PC-3 (cell line): Measurements from ENCODE around the gene PACRG. TPM values are rescaled to one million over a fixed set of nuclear protein-coding genes. Genes with fewer than 3 reads are reported as not detected.

ENCODE experiments used
- ATAC-seq: fragments of 200-7000 bp; cut with Tn5 transposase; 2 replicates; pipeline ENCODE4 v1.9.1; 2020; ENCODE audit warnings: mild to moderate bottlenecking, moderate library complexity
- BruUV-seq: library from RNA; stranded (reverse); fragments of 400-500 nt; replicated peaks from 2 replicates; lab custom pipeline; 2021; lab: Mats Ljungman, UMichigan
- CTCF ChIA-PET: fragments of 300-600 bp; sonication (Branson Sonifier 250); formaldehyde crosslinking; loops from one replicate; lab custom pipeline; 2022; ENCODE audit warnings: antibody characterized with exemption; lab: Charles Lee
- POLR2A ChIA-PET: fragments of 300-600 bp; sonication (Branson Sonifier 250); formaldehyde crosslinking; loops from one replicate; lab custom pipeline; 2022; ENCODE audit warnings: antibody characterized with exemption; ENCODE audit not compliant: unreplicated experiment; lab: Charles Lee
- DNase-seq: peaks from one replicate; pipeline ENCODE4 v3.0.0-alpha.2; 2015
- H2AFZ ChIP-seq: fragments of 300-600 bp; sonication (generic); 2 replicates; pipeline ENCODE4 v1.6.0; 2016; ENCODE audit warnings: antibody characterized with exemption, low read length
- H3F3A ChIP-seq: fragments of 300-600 bp; sonication (generic); one replicate; pipeline ENCODE4 v1.6.0; 2017; ENCODE audit warnings: antibody characterized with exemption, low read length, control low read depth, mild to moderate bottlenecking; ENCODE audit not compliant: unreplicated experiment
- H3K27ac ChIP-seq: fragments of 300-600 bp; sonication (generic); 2 replicates; pipeline ENCODE4 v1.5.1; 2016; ENCODE audit warnings: mild to moderate bottlenecking, low read length
- H3K27me3 ChIP-seq: fragments of 300-600 bp; sonication (generic); 2 replicates; pipeline ENCODE4 v1.6.1; 2016; ENCODE audit warnings: low read length, mixed read lengths
- H3K36me3 ChIP-seq: fragments of 300-600 bp; sonication (generic); 2 replicates; pipeline ENCODE4 v1.6.1; 2016; ENCODE audit warnings: low read depth, mixed run types, low read length, mixed read lengths
- H3K4me1 ChIP-seq: fragments of 300-600 bp; sonication (generic); 2 replicates; pipeline ENCODE4 v1.5.1; 2016; ENCODE audit warnings: low read length; ENCODE audit not compliant: insufficient read depth
- H3K4me2 ChIP-seq: fragments of 300-600 bp; sonication (generic); 2 replicates; pipeline ENCODE4 v1.6.0; 2016; ENCODE audit warnings: low read length
- H3K4me3 ChIP-seq: fragments of 300-600 bp; sonication (generic); 2 replicates; pipeline ENCODE4 v1.5.1; 2016; ENCODE audit warnings: mild to moderate bottlenecking, low read length, mixed read lengths
- H3K79me2 ChIP-seq: fragments of 300-600 bp; sonication (generic); 2 replicates; pipeline ENCODE4 v1.6.1; 2017; ENCODE audit warnings: low read length, mixed read lengths
- H3K9ac ChIP-seq: fragments of 300-600 bp; sonication (generic); 2 replicates; pipeline ENCODE4 v1.6.0; 2016; ENCODE audit warnings: mild to moderate bottlenecking, low read length
- H3K9me2 ChIP-seq: fragments of 300-600 bp; sonication (generic); replicated peaks from 2 replicates; pipeline ENCODE4 v1.6.1; 2016; ENCODE audit warnings: mixed run types, low read length, mixed read lengths
- H3K9me3 ChIP-seq: fragments of 300-600 bp; sonication (generic); 2 replicates; pipeline ENCODE4 v1.6.1; 2016; ENCODE audit warnings: low read length, mixed read lengths
- H4K20me1 ChIP-seq: fragments of 300-600 bp; sonication (generic); 2 replicates; pipeline ENCODE4 v1.6.1; 2016; ENCODE audit warnings: low read length, mixed read lengths
- EZH2 ChIP-seq: fragments of 300-600 bp; sonication (generic); IDR thresholded peaks from one replicate; pipeline ENCODE4 v1.6.1; 2017; ENCODE audit warnings: antibody characterized with exemption, mild to moderate bottlenecking, low read length; ENCODE audit not compliant: unreplicated experiment
- EZH2phosphoT487 ChIP-seq: fragments of 300-600 bp; sonication (generic); IDR thresholded peaks from 2 replicates; pipeline ENCODE4 v1.6.1; 2018; ENCODE audit warnings: mild to moderate bottlenecking, antibody characterized with exemption, low read length, borderline replicate concordance
- intact Hi-C: fragments of 100-400 bp; cut with micrococcal nuclease; formaldehyde crosslinking; loops from 2 replicates; pipeline ENCODE4 v1.9.0; 2023
- total RNA-seq: library from RNA; depleted of rRNA; stranded (reverse); fragments of >200 nt; gene quantifications from 2 replicates; pipeline ENCODE4 v1.2.3, GENCODE V29; 2014
- TF ChIP-seq, protein P1 (sequence below): fragments of 300-600 bp; sonication (generic); conservative IDR thresholded peaks from 2 replicates; pipeline ENCODE4 v1.5.1; 2017; ENCODE audit warnings: antibody characterized with exemption, low read depth, mild to moderate bottlenecking, low read length

Gene PACRG
- total RNA-seq, 1 experiment from 2014 or later: not detected

DNA sequence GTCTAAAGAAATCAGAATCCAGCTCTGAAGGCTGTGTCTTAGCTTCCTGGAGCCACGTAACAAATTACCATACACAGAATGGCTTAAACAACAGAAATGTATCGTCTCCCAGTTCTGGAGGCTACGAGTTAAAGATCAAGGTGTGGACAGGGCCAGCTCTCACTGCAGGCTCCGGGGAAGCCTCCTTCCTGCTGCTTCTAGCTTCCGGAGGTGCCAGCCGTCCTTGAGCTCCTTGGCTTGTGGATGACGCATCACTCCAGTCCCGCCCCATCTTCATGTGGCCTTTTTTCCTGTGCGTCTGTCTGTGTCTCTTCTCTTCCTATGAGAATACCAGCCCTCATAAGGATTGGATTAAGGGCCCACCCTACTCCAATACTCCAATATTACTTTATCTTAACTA lies 367.6 kb downstream of the PACRG start:
- CTCF ChIA-PET: no interaction called here
- Histone ChIP-seq H3K36me3 (no peaks in the 10 kb centered on the region), H2AFZ (no peak overlapping the region), H3K9me2 (no peaks in the 10 kb centered on the region), H4K20me1 (no peaks in the 10 kb centered on the region), H3K27me3 (peaks cover 40% of the 10 kb centered on the region), H3K79me2 (no peaks in the 10 kb centered on the region), H3F3A (no peaks in the 10 kb centered on the region), H3K9me3 (no peaks in the 10 kb centered on the region), H3K4me3 (no peak overlapping the region), H3K9ac (no peak overlapping the region), H3K4me1 (no peaks in the 10 kb centered on the region), H3K4me2 (no peak overlapping the region), H3K27ac (no peak overlapping the region)
- intact Hi-C loops: no loop called here
- DNase-seq (no peak), ATAC-seq (no peak)
- no TSS peak for BruUV-seq
- TF ChIP-seq EZH2phosphoT487: no peak
- TF ChIP-seq, protein P1, sequence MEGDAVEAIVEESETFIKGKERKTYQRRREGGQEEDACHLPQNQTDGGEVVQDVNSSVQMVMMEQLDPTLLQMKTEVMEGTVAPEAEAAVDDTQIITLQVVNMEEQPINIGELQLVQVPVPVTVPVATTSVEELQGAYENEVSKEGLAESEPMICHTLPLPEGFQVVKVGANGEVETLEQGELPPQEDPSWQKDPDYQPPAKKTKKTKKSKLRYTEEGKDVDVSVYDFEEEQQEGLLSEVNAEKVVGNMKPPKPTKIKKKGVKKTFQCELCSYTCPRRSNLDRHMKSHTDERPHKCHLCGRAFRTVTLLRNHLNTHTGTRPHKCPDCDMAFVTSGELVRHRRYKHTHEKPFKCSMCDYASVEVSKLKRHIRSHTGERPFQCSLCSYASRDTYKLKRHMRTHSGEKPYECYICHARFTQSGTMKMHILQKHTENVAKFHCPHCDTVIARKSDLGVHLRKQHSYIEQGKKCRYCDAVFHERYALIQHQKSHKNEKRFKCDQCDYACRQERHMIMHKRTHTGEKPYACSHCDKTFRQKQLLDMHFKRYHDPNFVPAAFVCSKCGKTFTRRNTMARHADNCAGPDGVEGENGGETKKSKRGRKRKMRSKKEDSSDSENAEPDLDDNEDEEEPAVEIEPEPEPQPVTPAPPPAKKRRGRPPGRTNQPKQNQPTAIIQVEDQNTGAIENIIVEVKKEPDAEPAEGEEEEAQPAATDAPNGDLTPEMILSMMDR: no peak
- TF ChIP-seq EZH2: no peak
- POLR2A ChIA-PET: no interaction called here

DNA sequence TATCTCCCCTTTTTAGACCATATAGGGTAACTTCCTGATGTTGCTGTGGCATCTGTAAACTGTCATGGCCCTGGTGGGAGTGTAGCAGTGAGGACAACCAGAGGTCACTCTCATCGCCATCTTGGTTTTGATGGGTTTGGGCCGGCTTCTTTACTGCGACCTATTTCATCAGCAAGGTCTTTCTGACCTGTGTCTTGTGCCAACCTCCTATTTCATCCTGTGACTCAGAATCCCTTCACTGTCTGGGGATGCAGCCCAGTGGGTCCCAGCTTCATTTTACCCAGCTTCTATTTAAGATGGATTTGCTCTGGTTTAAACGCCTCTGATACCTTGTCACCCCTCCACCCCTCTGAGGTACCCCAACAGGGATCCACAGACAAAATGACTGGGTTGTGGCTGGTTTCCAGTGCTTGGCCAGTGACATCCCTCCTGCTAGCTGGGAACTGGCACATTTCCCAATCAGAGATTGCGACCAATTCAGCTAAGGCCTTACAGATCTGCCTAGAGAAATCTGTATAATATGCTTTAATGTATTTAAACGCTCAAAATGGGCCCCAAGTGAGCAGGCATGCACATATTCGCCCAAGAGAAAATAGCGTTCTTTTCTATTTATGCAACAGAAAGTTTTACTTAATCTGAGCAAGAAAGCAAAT lies 371.2 kb downstream of the PACRG start:
- H3K9me2 ChIP-seq: no peaks in the 10 kb centered on the region
- TF ChIP-seq, protein P1: no peak
- TF ChIP-seq EZH2 (no peak), EZH2phosphoT487 (no peak)
- ATAC-seq (no peak), DNase-seq (no peak)
- no peak overlapping the region for H3K4me3 ChIP-seq
- no peaks in the 10 kb centered on the region for H3F3A ChIP-seq
- peaks cover 57% of the 10 kb centered on the region for H3K27me3 ChIP-seq
- no peaks in the 10 kb centered on the region for H3K36me3 ChIP-seq
- BruUV-seq: no TSS peak
- H3K79me2 ChIP-seq: no peaks in the 10 kb centered on the region
- no peaks in the 10 kb centered on the region for H3K4me1 ChIP-seq
- H3K9ac ChIP-seq: no peak overlapping the region
- H3K4me2 ChIP-seq: no peak overlapping the region
- intact Hi-C loops: no loop called here
- POLR2A ChIA-PET: no interaction called here
- H4K20me1 ChIP-seq: no peaks in the 10 kb centered on the region
- CTCF ChIA-PET: no interaction called here
- H3K27ac ChIP-seq: no peak overlapping the region
- no peaks in the 10 kb centered on the region for H3K9me3 ChIP-seq
- no peak overlapping the region for H2AFZ ChIP-seq

DNA sequence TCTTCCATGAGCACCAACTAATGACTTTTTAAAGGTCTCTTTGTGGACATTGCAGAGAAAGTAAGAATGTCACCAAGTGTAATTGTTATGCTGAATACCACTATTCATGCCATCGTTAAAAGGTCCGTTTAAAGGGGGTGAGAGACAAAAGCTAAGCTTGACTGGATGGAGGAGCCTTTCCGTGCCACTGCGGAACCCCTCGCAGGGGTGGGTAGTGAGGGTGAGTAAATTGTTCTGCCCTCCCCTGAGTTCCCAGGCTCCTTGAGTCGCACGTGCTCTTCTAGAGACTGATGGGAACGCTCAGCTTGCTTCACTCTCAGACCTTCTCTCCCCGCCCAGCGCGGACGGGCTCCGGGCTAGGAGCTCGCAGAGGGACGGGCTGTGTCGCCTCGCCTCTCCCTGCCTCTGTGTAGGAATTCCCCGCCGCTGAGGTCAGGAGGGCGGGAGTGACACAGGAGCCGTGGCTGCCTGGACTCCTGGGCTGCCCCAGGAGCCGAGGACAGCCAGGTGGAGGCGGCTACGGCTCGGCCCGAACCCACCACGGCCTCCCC lies 371.9 kb downstream of the PACRG start:
- TF ChIP-seq EZH2phosphoT487 (no peak), EZH2 (no peak)
- TF ChIP-seq, protein P1: no peak
- Histone ChIP-seq H2AFZ (no peak overlapping the region), H3K9ac (no peak overlapping the region), H3K4me3 (no peak overlapping the region), H4K20me1 (no peaks in the 10 kb centered on the region), H3F3A (no peaks in the 10 kb centered on the region), H3K79me2 (no peaks in the 10 kb centered on the region), H3K4me2 (no peak overlapping the region), H3K4me1 (no peaks in the 10 kb centered on the region), H3K27ac (no peak overlapping the region), H3K36me3 (no peaks in the 10 kb centered on the region), H3K9me2 (no peaks in the 10 kb centered on the region), H3K27me3 (peaks cover 53% of the 10 kb centered on the region), H3K9me3 (no peaks in the 10 kb centered on the region)
- ATAC-seq: no peak
- intact Hi-C loops: no loop called here
- CTCF ChIA-PET: no interaction called here
- no TSS peak for BruUV-seq
- no peak for DNase-seq
- POLR2A ChIA-PET: no interaction called here
